Measurements from ENCODE around the gene SPACA7.

SPACA7 gene

DNA sequence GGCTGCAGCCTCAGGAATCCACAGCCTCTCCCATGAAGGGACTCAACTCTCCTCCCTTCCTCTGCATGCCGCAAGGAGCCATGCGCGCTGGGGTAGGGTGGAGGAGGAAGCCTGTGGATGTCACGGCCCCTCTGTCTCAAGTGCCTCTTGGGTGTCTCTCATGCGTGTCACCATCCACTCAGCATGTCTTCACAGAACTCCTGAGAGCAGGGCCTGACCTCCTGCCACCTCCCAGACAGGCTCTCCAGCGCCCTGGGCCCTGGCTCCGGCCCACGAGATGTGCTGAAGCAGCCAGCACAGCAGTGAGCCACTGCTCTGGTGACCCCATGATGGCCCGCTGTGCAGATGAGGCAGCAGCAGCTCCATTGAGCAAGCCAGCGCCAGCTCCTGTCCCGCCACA is 25.9 kb upstream of the SPACA7 start:
- DNase-seq (ENCODE audit: low read depth in 1 of 2, low spot score in 1 of 2), result no peak
- TF ChIP-seq POLR2AphosphoS5 (IDR thresholded peaks at IDR 0.05; ENCODE audit: low read depth), result no peak
- TF ChIP-seq, protein P1, sequence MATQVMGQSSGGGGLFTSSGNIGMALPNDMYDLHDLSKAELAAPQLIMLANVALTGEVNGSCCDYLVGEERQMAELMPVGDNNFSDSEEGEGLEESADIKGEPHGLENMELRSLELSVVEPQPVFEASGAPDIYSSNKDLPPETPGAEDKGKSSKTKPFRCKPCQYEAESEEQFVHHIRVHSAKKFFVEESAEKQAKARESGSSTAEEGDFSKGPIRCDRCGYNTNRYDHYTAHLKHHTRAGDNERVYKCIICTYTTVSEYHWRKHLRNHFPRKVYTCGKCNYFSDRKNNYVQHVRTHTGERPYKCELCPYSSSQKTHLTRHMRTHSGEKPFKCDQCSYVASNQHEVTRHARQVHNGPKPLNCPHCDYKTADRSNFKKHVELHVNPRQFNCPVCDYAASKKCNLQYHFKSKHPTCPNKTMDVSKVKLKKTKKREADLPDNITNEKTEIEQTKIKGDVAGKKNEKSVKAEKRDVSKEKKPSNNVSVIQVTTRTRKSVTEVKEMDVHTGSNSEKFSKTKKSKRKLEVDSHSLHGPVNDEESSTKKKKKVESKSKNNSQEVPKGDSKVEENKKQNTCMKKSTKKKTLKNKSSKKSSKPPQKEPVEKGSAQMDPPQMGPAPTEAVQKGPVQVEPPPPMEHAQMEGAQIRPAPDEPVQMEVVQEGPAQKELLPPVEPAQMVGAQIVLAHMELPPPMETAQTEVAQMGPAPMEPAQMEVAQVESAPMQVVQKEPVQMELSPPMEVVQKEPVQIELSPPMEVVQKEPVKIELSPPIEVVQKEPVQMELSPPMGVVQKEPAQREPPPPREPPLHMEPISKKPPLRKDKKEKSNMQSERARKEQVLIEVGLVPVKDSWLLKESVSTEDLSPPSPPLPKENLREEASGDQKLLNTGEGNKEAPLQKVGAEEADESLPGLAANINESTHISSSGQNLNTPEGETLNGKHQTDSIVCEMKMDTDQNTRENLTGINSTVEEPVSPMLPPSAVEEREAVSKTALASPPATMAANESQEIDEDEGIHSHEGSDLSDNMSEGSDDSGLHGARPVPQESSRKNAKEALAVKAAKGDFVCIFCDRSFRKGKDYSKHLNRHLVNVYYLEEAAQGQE (IDR thresholded peaks at IDR 0.05; ENCODE audit: insufficient replicate concordance, low read depth), result no peak
- no peak for TF ChIP-seq GABPA (IDR thresholded peaks at IDR 0.05; ENCODE audit: low read depth)
- TF ChIP-seq, protein P2, sequence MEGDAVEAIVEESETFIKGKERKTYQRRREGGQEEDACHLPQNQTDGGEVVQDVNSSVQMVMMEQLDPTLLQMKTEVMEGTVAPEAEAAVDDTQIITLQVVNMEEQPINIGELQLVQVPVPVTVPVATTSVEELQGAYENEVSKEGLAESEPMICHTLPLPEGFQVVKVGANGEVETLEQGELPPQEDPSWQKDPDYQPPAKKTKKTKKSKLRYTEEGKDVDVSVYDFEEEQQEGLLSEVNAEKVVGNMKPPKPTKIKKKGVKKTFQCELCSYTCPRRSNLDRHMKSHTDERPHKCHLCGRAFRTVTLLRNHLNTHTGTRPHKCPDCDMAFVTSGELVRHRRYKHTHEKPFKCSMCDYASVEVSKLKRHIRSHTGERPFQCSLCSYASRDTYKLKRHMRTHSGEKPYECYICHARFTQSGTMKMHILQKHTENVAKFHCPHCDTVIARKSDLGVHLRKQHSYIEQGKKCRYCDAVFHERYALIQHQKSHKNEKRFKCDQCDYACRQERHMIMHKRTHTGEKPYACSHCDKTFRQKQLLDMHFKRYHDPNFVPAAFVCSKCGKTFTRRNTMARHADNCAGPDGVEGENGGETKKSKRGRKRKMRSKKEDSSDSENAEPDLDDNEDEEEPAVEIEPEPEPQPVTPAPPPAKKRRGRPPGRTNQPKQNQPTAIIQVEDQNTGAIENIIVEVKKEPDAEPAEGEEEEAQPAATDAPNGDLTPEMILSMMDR (IDR thresholded peaks at IDR 0.05; ENCODE audit: insufficient read depth, low read length), result no peak
- TF ChIP-seq SPI1 (IDR thresholded peaks at IDR 0.05; ENCODE audit: borderline replicate concordance, low read depth), result no peak
- Histone ChIP-seq H3K27ac (replicated peaks) (no peak overlapping the region), H3K27me3 (ENCODE audit: insufficient read depth, poor library complexity, severe bottlenecking) (peaks cover 22% of the 10 kb centered on the region), H3K4me3 (replicated peaks; ENCODE audit: insufficient read depth, low read length) (no peak overlapping the region)

DNA sequence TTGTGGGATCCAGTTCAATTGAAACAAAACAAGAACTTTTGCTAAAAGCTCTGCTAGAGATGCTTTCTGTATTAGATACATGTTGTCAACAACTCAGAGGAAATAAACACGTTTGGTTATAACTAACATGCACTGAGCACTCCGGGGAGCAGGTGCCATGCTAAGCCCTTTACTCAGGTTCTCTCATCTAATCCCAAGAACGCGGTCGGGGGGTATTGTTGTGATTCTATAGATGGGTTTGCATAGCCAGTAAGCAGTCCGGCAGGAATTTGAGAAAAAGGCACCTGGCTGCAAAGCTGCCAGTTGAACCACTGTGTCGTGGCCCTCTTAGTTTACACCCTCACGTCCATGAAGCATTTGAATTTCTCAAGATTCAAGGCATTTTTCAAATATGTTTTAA is 24.3 kb upstream of the SPACA7 start:
- no peak for TF ChIP-seq GABPA (IDR thresholded peaks at IDR 0.05; ENCODE audit: low read depth)
- TF ChIP-seq SPI1 (IDR thresholded peaks at IDR 0.05; ENCODE audit: borderline replicate concordance, low read depth), result no peak
- TF ChIP-seq, protein P1 (IDR thresholded peaks at IDR 0.05; ENCODE audit: insufficient replicate concordance, low read depth), result no peak
- TF ChIP-seq, protein P2 (IDR thresholded peaks at IDR 0.05; ENCODE audit: insufficient read depth, low read length), result no peak
- no peak for TF ChIP-seq POLR2AphosphoS5 (IDR thresholded peaks at IDR 0.05; ENCODE audit: low read depth)
- DNase-seq (ENCODE audit: low read depth in 1 of 2, low spot score in 1 of 2), result no peak
- no peak overlapping the region for H3K4me3 ChIP-seq (replicated peaks; ENCODE audit: insufficient read depth, low read length)
- H3K27me3 ChIP-seq (ENCODE audit: insufficient read depth, poor library complexity, severe bottlenecking), result peaks cover 6% of the 10 kb centered on the region
- no peak overlapping the region for H3K27ac ChIP-seq (replicated peaks)

DNA sequence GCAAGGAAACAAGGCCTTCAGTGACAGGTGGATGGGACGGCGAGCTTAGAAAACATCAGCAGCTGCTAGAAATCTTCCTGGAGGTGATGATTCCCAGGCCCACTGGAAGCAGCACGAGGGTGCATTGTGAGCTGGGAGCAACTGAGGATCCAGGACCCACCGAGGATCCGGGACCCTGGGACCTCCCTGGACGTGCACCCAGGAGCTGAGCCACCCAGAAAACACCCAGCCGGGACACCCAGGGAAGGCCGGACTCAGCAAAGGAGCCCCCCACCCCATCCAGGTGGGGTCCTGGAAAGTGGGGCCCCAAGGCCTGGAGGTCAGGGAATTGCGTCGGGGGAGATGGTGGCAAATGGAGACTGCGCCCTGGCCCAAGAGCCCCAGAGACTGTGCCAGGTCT is 22.3 kb upstream of the SPACA7 start:
- Histone ChIP-seq H3K27me3 (ENCODE audit: insufficient read depth, poor library complexity, severe bottlenecking) (no peaks in the 10 kb centered on the region), H3K4me3 (replicated peaks; ENCODE audit: insufficient read depth, low read length) (no peak overlapping the region), H3K27ac (replicated peaks) (no peak overlapping the region)
- no peak for DNase-seq (ENCODE audit: low read depth in 1 of 2, low spot score in 1 of 2)
- no peak for TF ChIP-seq GABPA (IDR thresholded peaks at IDR 0.05; ENCODE audit: low read depth)
- TF ChIP-seq, protein P2 (IDR thresholded peaks at IDR 0.05; ENCODE audit: insufficient read depth, low read length), result no peak
- TF ChIP-seq, protein P1 (IDR thresholded peaks at IDR 0.05; ENCODE audit: insufficient replicate concordance, low read depth), result no peak
- TF ChIP-seq SPI1 (IDR thresholded peaks at IDR 0.05; ENCODE audit: borderline replicate concordance, low read depth), result no peak
- no peak for TF ChIP-seq POLR2AphosphoS5 (IDR thresholded peaks at IDR 0.05; ENCODE audit: low read depth)

Data from HL-60 (cell line).